Measurements from ENCODE around the gene GRM7.

GRCh38 chr3:7204848-7205156 lies 343.9 kb downstream of the GRM7 start:
- no peak for TF ChIP-seq CTCF (conservative IDR thresholded peaks at IDR 0.05; ENCODE audit: low read depth, low read length)
- TF ChIP-seq EZH2 (IDR thresholded peaks at IDR 0.05; ENCODE audit: low read length, unreplicated experiment), result no peak

All from PC-3 (cell line).